SKM-1 (cell line): ENCODE data around the gene ZBED4.

Source experiments
- DNase-seq: peaks from one replicate; lab custom pipeline; 2025; ENCODE audit not compliant: unreplicated experiment; lab: John Stamatoyannopoulos, UW

Gene ZBED4

DNA sequence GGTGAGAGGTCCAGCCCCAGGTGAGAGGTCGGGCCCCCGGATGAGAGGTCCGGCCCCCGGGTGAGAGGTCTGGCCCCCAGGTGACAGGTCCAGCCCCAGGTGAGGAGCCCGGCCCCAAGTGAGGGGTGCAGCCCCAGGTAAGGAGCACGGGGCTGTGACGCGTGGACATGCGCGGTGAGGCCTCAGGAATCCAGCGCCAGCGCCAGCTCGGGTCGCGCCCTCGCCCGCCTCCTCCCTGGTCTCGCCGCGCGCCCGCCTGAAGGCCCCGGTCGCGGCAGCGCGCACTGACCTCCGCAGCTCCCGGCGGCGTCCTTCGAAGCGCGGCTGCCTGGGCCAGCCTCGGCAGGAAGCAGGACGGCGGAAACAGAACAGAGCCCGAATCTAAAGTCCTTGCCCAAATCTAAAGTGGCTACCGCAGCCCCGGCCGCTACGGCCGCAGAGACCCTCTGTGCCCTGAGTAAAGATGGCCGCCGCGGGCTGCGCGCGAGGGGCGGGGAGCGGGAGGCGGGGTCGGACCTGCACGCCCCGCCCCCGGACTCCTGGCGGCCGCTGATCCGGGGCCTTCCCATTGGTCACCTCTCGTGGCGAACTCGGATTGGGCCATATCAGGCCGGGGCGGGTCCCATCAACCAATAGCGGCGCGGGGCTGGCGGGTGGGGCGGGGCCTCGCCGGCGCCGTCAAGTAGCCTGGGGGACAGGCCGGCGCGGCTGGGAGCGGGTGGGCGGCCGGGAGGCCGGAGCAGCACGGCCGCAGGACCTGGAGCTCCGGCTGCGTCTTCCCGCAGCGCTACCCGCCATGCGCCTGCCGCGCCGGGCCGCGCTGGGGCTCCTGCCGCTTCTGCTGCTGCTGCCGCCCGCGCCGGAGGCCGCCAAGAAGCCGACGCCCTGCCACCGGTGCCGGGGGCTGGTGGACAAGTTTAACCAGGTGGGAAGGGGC lies 64.6 kb downstream of the ZBED4 start, which contains the start of the genes ALG12 and CRELD2:
Gene ALG12, minus strand, starts transcription at position 465 of the 937 bp plus-strand sequence. CDS start 4,673 bp downstream, outside the sequence.
Gene CRELD2, plus strand, starts transcription at position 661 of the 937 bp plus-strand sequence. Its CDS starts 136 bp downstream, at position 797.
- DNase-seq: peak; percentile 95

DNA sequence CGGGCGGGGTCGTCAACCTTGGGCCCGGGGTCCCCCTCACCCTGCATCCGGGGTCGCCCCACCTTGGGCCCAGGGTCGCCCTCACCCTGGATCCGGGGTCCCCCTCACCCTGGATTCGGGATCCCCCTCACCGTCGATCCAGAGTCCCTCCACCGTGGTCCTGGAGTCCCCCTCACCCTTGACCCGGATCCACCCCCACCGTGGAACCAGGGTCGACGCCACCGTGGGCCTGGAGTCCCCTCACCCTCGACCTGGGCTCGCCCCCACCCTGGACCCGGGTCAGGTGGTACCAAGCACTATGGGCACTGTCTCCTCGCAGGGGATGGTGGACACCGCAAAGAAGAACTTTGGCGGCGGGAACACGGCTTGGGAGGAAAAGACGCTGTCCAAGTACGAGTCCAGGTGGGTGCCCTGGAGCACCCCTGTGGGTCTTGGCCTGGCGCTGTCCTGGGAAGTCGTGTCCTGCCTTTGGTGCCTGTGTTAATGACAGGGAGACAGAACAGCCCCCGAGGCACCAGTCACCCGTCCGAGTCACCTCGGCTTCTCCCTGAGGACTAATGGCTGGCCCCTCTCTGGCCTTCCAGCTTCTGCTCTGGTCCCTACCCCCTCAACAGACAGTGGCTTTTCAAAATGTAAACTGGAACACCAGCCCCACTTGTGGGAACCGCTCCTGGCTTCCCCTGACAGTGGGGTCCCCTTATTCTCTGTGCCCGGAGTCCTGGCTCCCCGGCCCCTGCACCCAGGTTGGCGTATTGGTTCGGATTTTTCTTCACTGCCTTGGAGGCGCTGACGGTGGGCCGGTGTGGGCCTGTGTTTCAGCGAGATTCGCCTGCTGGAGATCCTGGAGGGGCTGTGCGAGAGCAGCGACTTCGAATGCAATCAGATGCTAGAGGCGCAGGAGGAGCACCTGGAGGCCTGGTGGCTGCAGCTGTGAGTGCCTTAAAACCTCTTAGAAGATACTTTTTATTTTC lies 65.6 kb downstream of the ZBED4 start:
- no peak for DNase-seq

DNA sequence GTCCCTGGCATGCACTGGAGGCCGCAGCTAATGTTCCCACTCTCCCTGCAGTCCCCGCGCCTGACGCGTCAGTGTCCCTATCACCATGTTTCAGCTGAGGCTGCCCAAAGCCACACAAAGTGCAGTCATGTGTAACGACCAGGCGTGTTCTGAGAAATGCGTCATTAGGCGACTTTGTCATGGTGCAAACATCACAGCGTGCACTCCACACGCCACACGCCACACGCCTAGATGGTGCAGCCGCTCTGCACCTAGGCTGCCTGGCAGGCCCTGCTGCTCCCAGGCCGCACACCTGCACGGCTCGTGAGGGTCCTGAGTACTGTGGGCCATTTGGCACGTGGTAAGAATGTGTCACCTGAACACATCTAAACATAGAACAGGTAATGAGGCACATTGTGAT lies 67.2 kb downstream of the ZBED4 start:
- DNase-seq: no peak

DNA sequence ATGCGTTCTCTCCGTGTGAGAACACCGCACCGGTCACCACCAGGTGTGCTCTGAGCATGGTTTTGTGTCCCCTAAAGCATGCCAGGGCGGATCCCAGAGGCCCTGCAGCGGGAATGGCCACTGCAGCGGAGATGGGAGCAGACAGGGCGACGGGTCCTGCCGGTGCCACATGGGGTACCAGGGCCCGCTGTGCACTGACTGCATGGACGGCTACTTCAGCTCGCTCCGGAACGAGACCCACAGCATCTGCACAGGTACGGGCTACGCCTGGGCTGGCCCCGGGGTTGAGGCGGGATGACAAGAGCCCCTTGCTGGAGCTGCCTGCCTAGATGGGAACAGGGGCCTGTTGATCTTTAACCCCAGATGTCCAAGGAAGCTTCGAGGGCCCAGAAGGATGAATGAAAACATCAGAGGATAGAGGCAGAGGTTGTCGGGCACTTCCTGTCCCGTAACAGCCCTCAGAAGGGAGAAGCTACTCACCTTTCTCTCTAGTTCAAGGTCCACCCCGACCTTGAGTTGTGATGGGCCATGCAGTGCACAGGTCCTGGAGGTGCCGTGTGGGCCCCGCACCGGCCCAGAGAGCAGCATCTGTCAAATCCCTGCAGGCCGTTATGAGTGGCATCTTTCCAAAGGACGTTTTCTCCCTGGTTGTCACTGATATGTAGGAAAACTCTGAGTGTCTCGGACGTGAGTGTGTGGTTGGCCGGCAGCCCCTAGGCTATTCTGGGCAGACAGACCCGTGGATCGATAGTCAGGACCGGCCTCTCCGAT lies 68.0 kb downstream of the ZBED4 start:
- no peak for DNase-seq

DNA sequence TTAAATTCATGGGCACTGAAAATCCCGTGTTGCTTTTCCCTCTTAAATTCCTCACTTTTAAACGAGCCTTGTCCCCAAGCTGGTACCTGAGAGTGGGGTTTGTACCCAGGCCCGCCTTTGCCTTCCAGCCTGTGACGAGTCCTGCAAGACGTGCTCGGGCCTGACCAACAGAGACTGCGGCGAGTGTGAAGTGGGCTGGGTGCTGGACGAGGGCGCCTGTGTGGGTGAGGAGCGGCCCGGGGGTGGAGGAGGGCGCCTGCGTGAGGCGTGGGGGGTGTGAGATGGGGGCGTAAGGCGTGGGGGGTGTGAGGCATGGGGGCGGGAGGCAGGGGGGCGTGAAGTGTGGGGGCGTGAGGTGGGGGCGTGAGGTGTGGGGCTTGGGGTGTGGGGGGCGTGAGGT lies 68.8 kb downstream of the ZBED4 start:
- no peak for DNase-seq

DNA sequence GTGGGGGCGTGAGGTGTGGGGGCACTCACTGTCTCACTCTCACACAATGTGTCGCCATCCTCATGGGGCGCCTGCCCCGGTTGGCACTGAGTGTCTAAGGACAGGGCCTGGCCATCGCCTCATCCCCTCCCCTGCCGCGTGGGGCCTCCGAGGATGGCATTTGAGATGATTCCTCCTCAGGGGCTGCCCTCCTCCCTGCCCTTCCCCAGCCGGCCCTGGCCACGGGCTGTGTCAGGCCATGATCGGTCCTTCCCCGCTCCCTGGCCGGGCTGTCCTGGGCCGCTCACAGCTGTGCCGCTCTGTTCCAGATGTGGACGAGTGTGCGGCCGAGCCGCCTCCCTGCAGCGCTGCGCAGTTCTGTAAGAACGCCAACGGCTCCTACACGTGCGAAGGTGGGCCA lies 69.3 kb downstream of the ZBED4 start:
- DNase-seq: no peak

DNA sequence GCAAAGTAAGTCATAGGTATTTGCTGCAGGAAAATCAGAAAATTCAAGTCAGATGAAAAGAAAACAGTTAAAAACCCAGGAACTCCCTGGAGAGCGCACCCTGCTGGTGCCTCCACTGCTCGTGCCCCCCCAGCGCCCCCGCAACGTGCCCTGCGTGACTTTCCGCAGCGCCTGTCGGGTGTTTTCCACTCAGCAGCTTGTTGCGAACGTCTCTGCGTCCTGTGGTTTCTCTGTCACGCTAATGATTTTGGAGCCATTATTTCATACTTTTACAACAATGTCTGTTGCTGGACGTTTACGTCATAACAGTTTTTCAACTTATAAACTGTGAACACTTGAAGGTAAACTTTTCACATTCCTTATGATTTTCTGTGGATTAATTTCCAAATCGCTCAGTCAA lies 69.8 kb downstream of the ZBED4 start:
- no peak for DNase-seq

DNA sequence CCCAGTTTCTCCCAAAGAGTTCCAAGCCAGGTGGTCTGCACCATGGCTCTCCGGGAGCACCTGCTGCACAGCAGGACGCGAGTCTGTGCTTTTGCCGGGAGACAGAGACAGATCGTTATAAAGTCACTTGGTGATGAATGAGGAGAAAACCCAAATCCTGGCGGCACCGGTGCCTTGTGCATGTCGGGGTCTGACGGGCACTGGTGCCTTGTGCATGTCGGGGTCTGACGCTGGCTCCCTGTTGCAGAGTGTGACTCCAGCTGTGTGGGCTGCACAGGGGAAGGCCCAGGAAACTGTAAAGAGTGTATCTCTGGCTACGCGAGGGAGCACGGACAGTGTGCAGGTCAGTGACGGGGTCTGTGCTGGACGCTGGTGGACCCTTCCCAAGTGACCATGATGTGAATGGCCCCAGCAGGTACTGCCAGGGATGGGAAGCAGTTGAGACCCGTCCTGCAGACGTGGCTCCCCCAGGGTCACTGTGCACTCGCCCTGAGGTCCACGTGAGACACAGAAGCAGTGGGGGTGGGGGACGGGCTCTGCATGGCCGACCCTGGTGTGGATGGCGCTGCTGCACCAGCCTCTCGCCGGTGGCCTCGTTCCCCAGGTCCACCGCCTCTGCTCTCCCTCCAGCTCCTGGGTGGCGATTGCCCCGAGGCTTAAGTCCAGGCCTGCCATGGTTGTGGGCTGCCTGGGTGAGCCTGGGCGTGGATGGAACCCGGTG lies 70.6 kb downstream of the ZBED4 start:
- DNase-seq: no peak

DNA sequence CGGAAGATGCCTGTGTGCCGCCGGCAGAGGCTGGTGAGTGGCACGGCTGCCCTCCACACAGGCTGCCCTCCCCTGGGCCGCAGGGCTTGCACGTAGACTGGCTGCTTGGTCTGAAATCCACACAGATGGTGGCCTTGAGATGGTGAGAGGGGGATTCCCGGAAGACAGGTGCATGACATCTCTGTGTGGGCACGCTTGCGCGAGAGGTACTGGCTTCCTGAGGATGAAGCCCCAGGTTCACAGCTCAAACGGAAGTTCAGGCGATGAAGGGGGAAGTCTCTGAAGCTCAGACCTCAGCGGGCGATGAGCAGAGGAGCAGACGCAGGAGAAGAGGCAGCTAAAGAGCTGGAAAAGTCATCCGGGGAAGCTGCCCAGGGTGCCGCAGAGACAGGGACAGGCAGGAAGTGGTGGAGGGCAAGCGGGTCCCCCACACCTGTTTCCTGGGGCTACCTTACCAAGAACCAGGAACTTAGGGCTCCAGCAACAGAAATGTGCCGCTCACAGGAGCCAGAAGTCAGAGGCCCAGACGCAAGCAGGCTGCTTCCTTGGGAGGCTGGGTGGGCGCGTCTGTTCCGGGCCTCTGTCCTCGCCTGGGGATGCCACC lies 72.0 kb downstream of the ZBED4 start:
- DNase-seq: no peak

DNA sequence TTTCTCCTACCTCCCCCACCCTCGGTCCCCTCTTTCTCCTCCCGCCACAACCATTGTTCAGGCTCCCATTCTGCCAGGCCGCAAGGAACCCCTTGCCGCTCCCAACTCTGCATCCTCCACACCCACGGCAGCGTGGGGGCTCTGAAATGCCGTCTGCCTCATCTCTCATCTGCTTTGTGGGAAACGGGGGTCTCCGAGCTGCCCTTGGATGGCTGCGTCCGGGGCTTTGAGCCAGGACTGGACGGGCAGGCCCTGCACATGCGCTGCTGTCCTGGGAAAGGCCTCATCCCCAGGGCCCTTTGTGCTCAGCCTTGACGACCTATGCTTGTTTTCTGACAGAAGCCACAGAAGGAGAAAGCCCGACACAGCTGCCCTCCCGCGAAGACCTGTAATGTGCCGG lies 73.3 kb downstream of the ZBED4 start:
- no peak for DNase-seq

DNA sequence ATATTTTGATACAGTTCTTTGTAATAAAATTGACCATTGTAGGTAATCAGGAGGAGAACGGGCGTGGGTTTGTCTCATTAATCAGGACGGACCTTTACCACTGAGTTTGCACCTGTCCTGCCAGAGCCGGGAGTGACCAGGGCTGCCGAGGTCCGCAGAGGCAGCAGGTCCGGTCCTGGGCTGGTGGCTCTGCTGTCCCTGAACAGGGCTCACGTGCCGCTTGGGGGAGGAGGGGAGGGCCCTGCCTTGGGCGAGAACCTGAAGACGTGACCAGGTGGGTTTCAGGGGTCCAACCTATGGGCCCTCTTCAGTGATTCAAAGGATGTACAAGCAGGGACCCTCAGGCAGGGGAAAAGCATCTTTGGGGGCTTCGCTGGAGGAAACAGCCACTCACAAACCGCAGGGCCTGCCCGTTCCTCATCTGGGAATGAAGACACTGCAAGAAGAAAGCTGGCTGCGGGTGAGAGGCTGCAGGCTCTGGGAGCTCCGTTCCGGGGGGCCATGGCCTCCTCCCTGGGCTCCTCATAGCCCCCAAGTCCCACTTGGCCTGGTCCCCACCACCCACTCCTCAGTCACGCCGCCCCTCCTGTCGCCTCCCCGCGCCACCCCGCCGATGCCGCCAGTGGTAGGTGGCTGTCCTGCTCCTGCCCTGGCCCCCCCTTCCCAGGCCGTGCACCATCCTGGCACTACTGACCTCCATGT lies 74.0 kb downstream of the ZBED4 start:
- no peak for DNase-seq

DNA sequence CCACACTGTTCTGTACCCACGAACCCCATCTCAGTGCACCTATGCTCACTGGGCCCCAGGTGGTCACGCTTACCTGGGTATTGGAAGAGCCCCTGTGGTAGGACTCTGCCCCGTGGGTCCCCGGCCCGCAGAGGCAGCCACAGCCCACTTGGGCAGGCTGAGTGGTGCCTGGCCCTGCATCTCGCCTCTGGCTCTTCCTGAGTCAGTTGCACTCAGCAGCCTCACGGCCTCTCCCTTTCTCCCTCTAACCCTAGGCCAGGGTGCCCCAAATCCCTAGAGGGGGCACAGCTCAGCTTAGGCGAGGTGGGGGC lies 74.5 kb downstream of the ZBED4 start:
- no peak for DNase-seq

DNA sequence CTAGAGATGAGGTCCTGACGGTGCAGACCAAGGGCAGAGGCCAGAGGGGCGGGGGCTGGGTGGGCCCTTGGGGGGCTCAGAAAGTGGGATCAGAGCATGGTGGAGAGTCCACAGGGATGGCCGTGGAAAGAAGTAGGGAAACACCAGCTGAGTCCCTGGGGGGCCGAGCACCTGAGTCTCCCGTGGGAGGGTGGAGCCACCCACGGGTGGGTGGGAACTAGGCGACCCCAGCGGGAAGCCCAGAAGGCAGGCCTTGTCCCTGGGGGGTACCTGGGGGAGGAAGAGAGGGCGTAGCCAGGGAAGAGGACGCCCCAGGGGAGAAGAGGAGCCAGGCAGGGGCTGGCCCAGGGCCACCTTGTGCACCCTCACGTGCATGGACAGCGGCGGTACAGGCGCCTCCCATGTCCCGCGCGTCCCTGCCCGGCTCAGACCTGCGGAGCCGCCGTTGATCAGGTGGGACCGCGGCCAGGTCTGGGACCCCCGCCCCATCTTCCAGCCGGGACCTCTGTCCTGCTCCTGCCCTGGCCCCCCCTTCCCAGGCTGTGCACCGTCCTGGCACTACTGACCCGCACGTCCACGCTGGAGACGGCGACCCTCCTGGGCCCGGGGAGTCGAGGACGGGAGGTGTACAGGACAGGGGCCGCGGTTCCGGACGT lies 75.0 kb downstream of the ZBED4 start:
- DNase-seq: no peak

DNA sequence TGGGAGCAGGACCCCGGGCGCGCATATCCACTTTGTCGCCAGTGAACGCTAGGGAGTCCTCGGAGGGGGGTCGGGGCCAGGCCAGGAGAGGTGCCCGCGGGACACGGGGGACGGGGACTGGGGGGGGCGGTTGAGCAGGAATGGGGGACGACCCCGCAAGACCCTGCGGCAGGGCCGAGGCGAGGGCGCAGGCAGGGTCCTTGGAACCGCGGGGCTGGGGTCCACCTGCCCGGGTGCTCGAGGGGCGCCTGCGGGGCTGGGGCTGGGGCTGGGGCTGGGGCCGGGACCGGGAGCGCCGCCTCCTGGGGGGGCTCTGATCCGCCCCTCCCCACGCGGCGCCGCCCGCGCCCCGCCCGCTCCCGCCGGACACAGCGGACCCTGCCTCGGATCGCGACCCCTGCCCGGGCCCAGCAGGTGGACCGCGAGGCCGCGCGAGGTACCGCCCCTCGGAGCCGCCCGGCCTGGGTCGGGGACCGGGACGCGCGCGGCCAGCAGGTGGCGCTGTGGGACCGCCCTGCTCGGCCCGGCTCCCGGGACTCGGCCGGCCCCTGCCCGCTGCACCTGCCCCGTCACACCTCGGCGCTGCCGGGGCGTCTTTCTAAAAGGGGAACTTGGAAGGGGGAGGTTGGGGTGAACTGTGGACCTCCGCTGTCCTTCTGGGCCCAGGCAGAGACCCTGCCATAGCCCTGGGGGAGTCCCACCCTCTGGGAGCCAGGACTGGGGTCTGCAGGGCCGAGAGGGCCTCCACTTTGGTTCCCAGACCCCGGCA lies 75.8 kb downstream of the ZBED4 start:
- DNase-seq: peak; percentile 8

DNA sequence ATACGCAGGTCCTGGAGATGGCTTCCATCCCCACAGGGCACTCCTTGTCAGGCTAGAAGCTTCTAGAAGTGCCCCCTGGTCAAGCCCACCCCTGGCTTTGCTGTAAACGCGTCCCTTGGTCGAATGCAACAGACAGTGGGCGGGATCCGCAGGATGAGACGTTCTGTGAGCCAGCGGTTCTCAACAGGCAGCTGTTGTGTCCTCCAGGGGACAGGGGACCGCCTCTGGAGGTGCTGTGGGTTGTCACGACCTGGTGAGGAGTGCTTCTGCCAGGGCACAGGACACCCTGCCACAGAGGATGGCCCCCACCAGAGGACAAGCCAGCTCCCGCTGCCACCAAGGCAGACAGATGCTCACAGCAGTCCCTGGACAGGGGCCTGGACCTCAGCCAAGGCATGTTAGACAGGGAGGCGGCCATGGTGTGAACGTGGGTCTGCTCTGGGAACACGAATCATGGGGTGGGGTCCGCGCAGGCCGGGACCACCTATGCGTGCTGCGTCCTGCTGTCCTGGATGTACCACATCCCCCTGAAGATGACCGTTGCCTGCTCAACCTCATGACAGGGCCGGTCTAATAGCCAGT lies 76.4 kb downstream of the ZBED4 start:
- no peak for DNase-seq

DNA sequence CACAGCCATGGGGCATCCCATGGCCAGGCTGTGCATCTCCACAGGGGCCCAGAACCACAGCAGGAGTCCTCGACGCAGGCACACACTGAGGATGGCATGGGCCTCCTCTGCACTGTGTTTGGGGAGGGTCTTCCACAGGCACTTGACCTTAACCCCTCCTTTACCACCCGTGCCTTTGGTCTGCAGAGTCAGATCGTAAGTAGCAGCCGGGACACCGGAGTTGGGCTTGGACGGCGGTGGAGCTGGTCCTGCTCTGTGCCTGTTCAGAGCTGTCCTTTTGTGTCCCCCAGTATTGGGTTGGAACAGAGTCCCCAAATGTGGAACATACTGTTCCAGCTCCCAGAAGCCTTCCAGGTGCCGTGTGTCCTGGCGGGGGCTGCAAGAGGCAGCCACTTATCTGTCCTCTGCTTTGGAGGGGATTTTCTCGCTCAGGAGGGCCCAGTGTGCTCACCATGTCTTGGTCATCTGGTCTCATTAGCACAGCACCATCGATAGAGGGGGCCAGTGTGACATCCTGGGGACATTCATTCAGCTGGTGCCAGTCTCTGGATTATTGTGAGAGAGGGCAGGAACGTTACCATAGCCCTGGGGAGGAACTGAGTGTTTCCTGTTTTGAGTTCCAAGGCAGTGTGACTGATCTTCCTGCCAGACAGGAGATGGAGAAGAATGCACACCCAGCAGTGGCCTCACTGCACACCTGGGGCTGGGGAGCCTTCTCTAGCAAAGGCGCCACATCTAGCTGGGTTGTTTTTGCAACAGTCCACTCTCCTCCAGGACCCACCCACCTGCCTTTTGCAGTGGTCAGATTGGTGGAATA lies 77.2 kb downstream of the ZBED4 start:
- peak; percentile 81 for DNase-seq
